ENCODE measurements around the gene ALPL.

Gene ALPL

DNA sequence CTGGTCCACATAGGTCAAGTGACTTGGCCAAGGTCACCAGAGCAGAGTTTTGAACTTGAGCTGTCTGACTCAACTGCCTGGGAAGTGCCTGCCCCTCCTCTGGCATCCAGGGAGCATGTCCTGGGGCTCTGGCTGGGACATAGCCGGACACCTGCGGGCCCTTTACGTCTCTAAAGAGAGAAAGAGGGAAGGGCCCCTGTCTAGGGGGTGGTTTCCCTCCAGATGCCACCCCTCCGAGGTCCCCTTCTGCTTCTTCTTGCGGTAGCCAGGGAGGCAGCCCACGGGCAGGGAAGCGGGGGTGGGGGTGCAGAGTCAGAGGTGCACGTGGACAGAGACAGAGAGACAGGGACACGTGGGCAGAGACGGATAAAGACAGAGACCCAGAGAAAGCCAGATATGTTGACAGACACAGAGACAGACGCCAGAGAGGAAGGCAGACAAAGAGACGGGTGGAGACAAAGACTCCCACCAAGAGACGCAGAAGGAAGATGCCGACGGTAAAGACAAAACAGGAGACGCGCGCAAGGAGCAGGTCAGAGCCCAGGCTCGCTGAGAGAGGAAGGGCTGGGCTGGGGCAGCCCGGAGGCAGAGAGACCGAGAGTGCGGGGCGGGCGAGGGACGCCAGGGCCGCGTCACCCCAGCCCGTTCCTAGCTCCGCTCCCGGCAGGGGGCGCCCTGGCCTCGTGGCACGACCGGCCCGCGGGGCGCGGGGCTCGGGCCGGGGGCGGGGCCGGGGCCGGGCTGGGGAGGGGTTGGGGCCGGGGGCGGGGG lies 458 bp upstream of the ALPL start:
- peaks cover 8% of the 10 kb centered on the region for H3K27me3 ChIP-seq (ENCODE audit: insufficient read depth, insufficient read length)
- no peaks in the 10 kb centered on the region for H3K9me3 ChIP-seq (ENCODE audit: insufficient read depth, low read length)
- H3K4me3 ChIP-seq (ENCODE audit: insufficient read length, low read depth), result peak overlapping the region; percentile 89
- TF ChIP-seq SUZ12 (IDR thresholded peaks at IDR 0.05; ENCODE audit: extremely low read depth, insufficient read depth, insufficient read length) (no peak), YY1 (IDR thresholded peaks at IDR 0.05; ENCODE audit: insufficient read depth, insufficient read length) (no peak), ZNF274 (IDR thresholded peaks at IDR 0.05; ENCODE audit: low read depth, low read length) (no peak)
- DNase-seq (ENCODE audit: low read depth, low spot score), result peak; percentile 66
- peaks cover 16% of the 10 kb centered on the region for H3K36me3 ChIP-seq (ENCODE audit: insufficient read depth, insufficient read length, low read length)
- H3K9ac ChIP-seq (ENCODE audit: insufficient read length, low read depth), result peak overlapping the region; percentile 70
- peaks cover 8% of the 10 kb centered on the region for H3K4me1 ChIP-seq (ENCODE audit: insufficient read depth, insufficient read length)

DNA sequence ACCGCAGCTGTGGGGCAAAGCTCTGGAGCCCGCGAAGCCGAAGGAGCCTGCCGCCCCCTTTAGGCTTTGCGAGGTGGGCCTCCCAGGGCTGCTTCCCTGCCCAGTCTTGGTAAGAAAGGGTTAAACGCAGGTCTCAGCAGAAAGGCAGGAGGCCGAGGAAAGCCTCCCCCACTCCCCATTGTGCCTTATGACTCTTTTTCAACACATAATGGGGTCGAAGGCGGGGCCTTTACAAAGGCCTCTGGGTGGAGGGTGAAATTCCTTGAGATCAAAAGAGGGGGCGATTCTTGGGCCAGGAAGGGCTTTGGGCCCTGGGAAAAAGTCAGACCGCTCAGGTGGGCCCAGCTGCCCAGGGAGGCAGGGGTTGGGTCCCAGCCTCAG lies 880 bp downstream of the ALPL start:
- H3K9ac ChIP-seq (ENCODE audit: insufficient read length, low read depth), result peak overlapping the region; percentile 96
- H3K36me3 ChIP-seq (ENCODE audit: insufficient read depth, insufficient read length, low read length), result peaks cover 23% of the 10 kb centered on the region
- H3K9me3 ChIP-seq (ENCODE audit: insufficient read depth, low read length), result no peaks in the 10 kb centered on the region
- no peak for TF ChIP-seq ZNF274 (IDR thresholded peaks at IDR 0.05; ENCODE audit: low read depth, low read length)
- TF ChIP-seq SUZ12 (IDR thresholded peaks at IDR 0.05; ENCODE audit: extremely low read depth, insufficient read depth, insufficient read length), result no peak
- TF ChIP-seq YY1 (IDR thresholded peaks at IDR 0.05; ENCODE audit: insufficient read depth, insufficient read length), result no peak
- peak; percentile 81 for DNase-seq (ENCODE audit: low read depth, low spot score)
- H3K27me3 ChIP-seq (ENCODE audit: insufficient read depth, insufficient read length), result peaks cover 8% of the 10 kb centered on the region
- H3K4me3 ChIP-seq (ENCODE audit: insufficient read length, low read depth), result peak overlapping the region; percentile 89
- H3K4me1 ChIP-seq (ENCODE audit: insufficient read depth, insufficient read length), result peaks cover 8% of the 10 kb centered on the region

GRCh38 chr1:21510885-21511578 lies 1.8 kb downstream of the ALPL start:
- Histone ChIP-seq H3K9me3 (ENCODE audit: insufficient read depth, low read length) (no peaks in the 10 kb centered on the region), H3K9ac (ENCODE audit: insufficient read length, low read depth) (peak overlapping the region; percentile 21), H3K4me1 (ENCODE audit: insufficient read depth, insufficient read length) (peaks cover 8% of the 10 kb centered on the region), H3K36me3 (ENCODE audit: insufficient read depth, insufficient read length, low read length) (peaks cover 27% of the 10 kb centered on the region), H3K4me3 (ENCODE audit: insufficient read length, low read depth) (no peak overlapping the region), H3K27me3 (ENCODE audit: insufficient read depth, insufficient read length) (peaks cover 8% of the 10 kb centered on the region)
- TF ChIP-seq YY1 (IDR thresholded peaks at IDR 0.05; ENCODE audit: insufficient read depth, insufficient read length) (no peak), ZNF274 (IDR thresholded peaks at IDR 0.05; ENCODE audit: low read depth, low read length) (no peak), SUZ12 (IDR thresholded peaks at IDR 0.05; ENCODE audit: extremely low read depth, insufficient read depth, insufficient read length) (no peak)
- DNase-seq (ENCODE audit: low read depth, low spot score), result no peak

DNA sequence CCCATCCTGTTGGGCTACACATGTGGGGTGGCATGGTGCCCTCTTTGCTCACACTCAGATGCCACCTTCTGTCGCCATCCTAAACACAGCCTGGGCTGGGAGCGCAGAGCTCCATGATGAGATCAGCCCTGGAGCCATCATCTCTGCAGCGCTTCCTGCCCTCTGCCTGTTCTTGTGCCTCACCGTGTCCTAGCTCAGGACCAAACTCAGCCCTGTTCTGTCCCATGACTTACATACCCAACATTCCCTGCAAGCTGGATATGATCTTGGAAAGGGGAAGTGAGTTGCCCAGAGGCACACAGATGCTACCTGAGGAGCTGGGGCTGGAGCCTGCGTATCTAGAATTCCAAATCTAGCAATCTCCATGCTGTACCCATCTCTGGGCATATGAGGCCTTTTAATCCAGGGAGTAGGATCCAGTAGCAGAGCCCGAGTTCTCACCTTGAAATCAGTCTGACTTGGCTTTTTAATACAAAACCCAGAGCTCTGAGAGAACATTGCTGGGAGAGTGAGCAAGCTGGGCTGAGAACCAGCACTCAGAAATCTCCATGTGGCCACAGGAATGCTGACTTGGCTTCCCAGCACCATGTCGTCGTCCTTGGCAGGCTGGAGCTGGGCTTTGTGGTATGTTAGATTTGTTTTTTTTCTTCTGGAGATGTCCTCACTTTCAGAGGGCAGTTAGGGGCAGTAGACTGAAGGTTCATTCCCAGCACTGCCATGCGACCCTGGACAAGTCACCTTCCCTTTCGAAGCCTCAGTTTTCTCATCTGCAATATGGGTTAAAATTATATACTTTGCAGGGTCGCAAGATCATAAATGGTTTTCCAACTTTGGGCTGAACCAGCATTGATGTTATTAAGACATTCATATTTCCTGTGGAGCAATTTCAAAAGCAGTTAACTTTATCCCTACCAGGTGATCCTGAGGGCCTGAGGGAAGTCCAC lies 2.6 kb downstream of the ALPL start:
- Histone ChIP-seq H3K9ac (ENCODE audit: insufficient read length, low read depth) (peak overlapping the region; percentile 36), H3K4me1 (ENCODE audit: insufficient read depth, insufficient read length) (peaks cover 8% of the 10 kb centered on the region), H3K9me3 (ENCODE audit: insufficient read depth, low read length) (no peaks in the 10 kb centered on the region), H3K4me3 (ENCODE audit: insufficient read length, low read depth) (no peak overlapping the region), H3K27me3 (ENCODE audit: insufficient read depth, insufficient read length) (peaks cover 8% of the 10 kb centered on the region), H3K36me3 (ENCODE audit: insufficient read depth, insufficient read length, low read length) (peaks cover 29% of the 10 kb centered on the region)
- DNase-seq (ENCODE audit: low read depth, low spot score), result no peak
- TF ChIP-seq ZNF274 (IDR thresholded peaks at IDR 0.05; ENCODE audit: low read depth, low read length) (no peak), SUZ12 (IDR thresholded peaks at IDR 0.05; ENCODE audit: extremely low read depth, insufficient read depth, insufficient read length) (no peak), YY1 (IDR thresholded peaks at IDR 0.05; ENCODE audit: insufficient read depth, insufficient read length) (no peak)

- no peaks in the 10 kb centered on the region for H3K27me3 ChIP-seq (ENCODE audit: insufficient read depth, insufficient read length)
- peaks cover 8% of the 10 kb centered on the region for H3K4me1 ChIP-seq (ENCODE audit: insufficient read depth, insufficient read length)
- no peak overlapping the region for H3K9ac ChIP-seq (ENCODE audit: insufficient read length, low read depth)
- no peak for TF ChIP-seq YY1 (IDR thresholded peaks at IDR 0.05; ENCODE audit: insufficient read depth, insufficient read length)
- TF ChIP-seq ZNF274 (IDR thresholded peaks at IDR 0.05; ENCODE audit: low read depth, low read length), result no peak
- TF ChIP-seq SUZ12 (IDR thresholded peaks at IDR 0.05; ENCODE audit: extremely low read depth, insufficient read depth, insufficient read length), result no peak
- no peak overlapping the region for H3K4me3 ChIP-seq (ENCODE audit: insufficient read length, low read depth)
- no peak for DNase-seq (ENCODE audit: low read depth, low spot score)
- H3K9me3 ChIP-seq (ENCODE audit: insufficient read depth, low read length), result no peaks in the 10 kb centered on the region
- peaks cover 29% of the 10 kb centered on the region for H3K36me3 ChIP-seq (ENCODE audit: insufficient read depth, insufficient read length, low read length)
Measured at GRCh38 chr1:21514245-21514644, 5.0 kb downstream of the ALPL start.

- Histone ChIP-seq H3K36me3 (ENCODE audit: insufficient read depth, insufficient read length, low read length) (peaks cover 24% of the 10 kb centered on the region), H3K27me3 (ENCODE audit: insufficient read depth, insufficient read length) (no peaks in the 10 kb centered on the region)
- DNase-seq (ENCODE audit: low read depth, low spot score), result no peak
Measured at GRCh38 chr1:21517161-21517589, 8.0 kb downstream of the ALPL start.

More at GRCh38 chr1:21517161-21517589, 8.0 kb downstream of the ALPL start:
- Histone ChIP-seq H3K4me3 (ENCODE audit: insufficient read length, low read depth) (no peak overlapping the region), H3K9ac (ENCODE audit: insufficient read length, low read depth) (no peak overlapping the region), H3K4me1 (ENCODE audit: insufficient read depth, insufficient read length) (peaks cover 7% of the 10 kb centered on the region), H3K9me3 (ENCODE audit: insufficient read depth, low read length) (no peaks in the 10 kb centered on the region)
- TF ChIP-seq YY1 (IDR thresholded peaks at IDR 0.05; ENCODE audit: insufficient read depth, insufficient read length) (no peak), SUZ12 (IDR thresholded peaks at IDR 0.05; ENCODE audit: extremely low read depth, insufficient read depth, insufficient read length) (no peak), ZNF274 (IDR thresholded peaks at IDR 0.05; ENCODE audit: low read depth, low read length) (no peak)
